HCT116 (cell line): ENCODE data around the gene UPP2. TPM values are rescaled to one million over a fixed set of nuclear protein-coding genes. Genes with fewer than 3 reads are reported as not detected.

Source experiments
- ATAC-seq: fragments of 200-7000 bp; cut with Tn5 transposase; 2 replicates; pipeline ENCODE4 v1.9.1; 2020; ENCODE audit warnings: mild to moderate bottlenecking, moderate library complexity
- BruUV-seq: library from RNA; stranded (reverse); fragments of 400-500 nt; replicated peaks from 2 replicates; lab custom pipeline; 2021; lab: Mats Ljungman, UMichigan
- CTCF ChIA-PET: fragments of 300-600 bp; sonication (Branson Sonifier 250); formaldehyde crosslinking; loops from one replicate; lab custom pipeline; 2021; ENCODE audit warnings: antibody characterized with exemption; lab: Charles Lee
- POLR2A ChIA-PET: fragments of 300-600, 350-600 bp; sonication (Branson Sonifier 250); formaldehyde crosslinking; loops from one replicate; lab custom pipeline; 2021; ENCODE audit warnings: antibody characterized with exemption; lab: Charles Lee
- RAD21 ChIA-PET, 2 experiments: fragments of 300-600 bp; sonication (Branson Sonifier 250); formaldehyde crosslinking; loops; one replicate each; lab custom pipeline; 2023; ENCODE audit warnings: low total read pairs in 2 of 2; ENCODE audit not compliant: uncharacterized antibody in 2 of 2, unreplicated experiment in 2 of 2, low non-redundant PET in 1 of 2; lab: Charles Lee
- DNase-seq: peaks from one replicate; pipeline ENCODE4 v3.0.0-alpha.2; 2010; ENCODE audit warnings: low read depth, low spot score
- H2AFZ ChIP-seq: fragments of 200-600 bp; shearing (Covaris generic), sonication (generic); 2 replicates; pipeline ENCODE4 v1.6.1; 2017; ENCODE audit warnings: low read depth, mixed run types, mixed read lengths, antibody characterized with exemption, low read length; ENCODE audit not compliant: poor library complexity, severe bottlenecking
- H3K27ac ChIP-seq: 2 replicates; pipeline ENCODE4 v1.5.1; 2012; ENCODE audit warnings: low read depth, low read length
- H3K27me3 ChIP-seq: fragments of 200-600 bp; sonication (generic); 2 replicates; pipeline ENCODE4 v1.6.1; 2016; ENCODE audit warnings: mixed run types, low read length, mixed read lengths; ENCODE audit not compliant: insufficient read depth
- H3K36me3 ChIP-seq, 2 experiments: fragments of 200-500 bp in 1 of 2; fragments of 200-600 bp in 1 of 2; sonication (Bioruptor generic) in 1 of 2; sonication (generic) in 1 of 2; 2 replicates each; pipeline versions ENCODE4 v1.5.1 to v1.6.1; 2014 to 2016; ENCODE audit warnings: low read length in 2 of 2, inconsistent platforms in 1 of 2, mixed read lengths in 1 of 2, mixed run types in 1 of 2; ENCODE audit not compliant: insufficient read depth in 2 of 2, control insufficient read depth in 1 of 2
- H3K4me1 ChIP-seq, 2 experiments: fragments of 200-600 bp in 1 of 2; sonication (generic) in 1 of 2; 2 replicates each; pipeline versions ENCODE4 v1.5.1 to v1.6.1; 2012 to 2017; ENCODE audit warnings: low read length in 2 of 2, inconsistent platforms in 1 of 2, mild to moderate bottlenecking in 1 of 2, mixed read lengths in 1 of 2, mixed run types in 1 of 2, moderate library complexity in 1 of 2; ENCODE audit not compliant: insufficient read depth in 2 of 2, control insufficient read depth in 1 of 2
- H3K4me2 ChIP-seq: fragments of 200-600 bp; sonication (generic); 2 replicates; pipeline ENCODE4 v1.6.1; 2017; ENCODE audit warnings: mixed run types, low read length, mixed read lengths
- H3K4me3 ChIP-seq, 2 experiments: fragments of 200-600 bp in 1 of 2; sonication (generic) in 1 of 2; replicated peaks in 1 of 2; 2 replicates each; pipeline ENCODE4 v1.5.1; 2011 to 2016; ENCODE audit warnings: low read length in 2 of 2, control low read depth in 1 of 2, low read depth in 1 of 2, mild to moderate bottlenecking in 1 of 2, mixed read lengths in 1 of 2, mixed run types in 1 of 2
- H3K79me2 ChIP-seq: fragments of 200-600 bp; sonication (generic); 2 replicates; pipeline ENCODE4 v1.6.1; 2017; ENCODE audit warnings: mild to moderate bottlenecking, mixed run types, low read length, moderate library complexity, mixed read lengths; ENCODE audit not compliant: insufficient read depth
- H3K9ac ChIP-seq: fragments of 200-600 bp; sonication (generic); 2 replicates; pipeline ENCODE4 v1.6.1; 2016; ENCODE audit warnings: low read length, mixed read lengths
- H3K9me2 ChIP-seq: fragments of 200-600 bp; sonication (generic), shearing (Covaris generic); 2 replicates; pipeline ENCODE4 v1.6.1; 2017; ENCODE audit warnings: mixed run types, mild to moderate bottlenecking, moderate library complexity; ENCODE audit not compliant: insufficient read depth
- H3K9me3 ChIP-seq, 2 experiments: fragments of 200-500 bp in 1 of 2; fragments of 200-600 bp in 1 of 2; sonication (Bioruptor generic) in 1 of 2; sonication (generic) in 1 of 2; 2 replicates each; pipeline ENCODE4 v1.6.1; 2014 to 2017; ENCODE audit warnings: low read length in 2 of 2, mixed read lengths in 2 of 2, inconsistent platforms in 1 of 2, low read depth in 1 of 2, mild to moderate bottlenecking in 1 of 2, mixed run types in 1 of 2, moderate library complexity in 1 of 2; ENCODE audit not compliant: control insufficient read depth in 1 of 2, insufficient read depth in 1 of 2
- H4K20me1 ChIP-seq: fragments of 200-600 bp; sonication (generic), shearing (Covaris generic); 2 replicates; pipeline ENCODE4 v1.6.1; 2017; ENCODE audit warnings: mixed run types, mild to moderate bottlenecking, moderate library complexity; ENCODE audit not compliant: insufficient read depth
- ATF3 ChIP-seq: IDR thresholded peaks from 2 replicates; pipeline ENCODE4 v1.6.1; 2012
- EGR1 ChIP-seq: IDR thresholded peaks from 2 replicates; pipeline ENCODE4 v1.6.1; 2012; ENCODE audit warnings: low read depth
- ELF1 ChIP-seq: IDR thresholded peaks from 2 replicates; pipeline ENCODE4 v1.6.1; 2012; ENCODE audit warnings: low read depth, borderline replicate concordance
- EZH2phosphoT487 ChIP-seq: fragments of 200-600 bp; IDR thresholded peaks from 2 replicates; pipeline ENCODE4 v1.6.1; 2018; ENCODE audit warnings: antibody characterized with exemption, borderline replicate concordance
- JUND ChIP-seq: IDR thresholded peaks from 2 replicates; pipeline ENCODE4 v1.6.1; 2012
- POLR2A ChIP-seq: IDR thresholded peaks from 2 replicates; pipeline ENCODE4 v1.7.0; 2011; ENCODE audit warnings: borderline replicate concordance; ENCODE audit not compliant: insufficient read depth, insufficient read length; ENCODE audit errors: extremely low read depth
- POLR2AphosphoS5 ChIP-seq: IDR thresholded peaks from 2 replicates; pipeline ENCODE4 v1.6.1; 2011; ENCODE audit warnings: mild to moderate bottlenecking, low read depth, low read length, moderate library complexity
- RAD21 ChIP-seq: IDR thresholded peaks from 2 replicates; pipeline ENCODE4 v1.6.1; 2012; ENCODE audit warnings: low read depth, mild to moderate bottlenecking
- REST ChIP-seq: IDR thresholded peaks from 2 replicates; pipeline ENCODE4 v1.6.1; 2012; ENCODE audit warnings: low read depth
- SRF ChIP-seq: IDR thresholded peaks from 2 replicates; pipeline ENCODE4 v1.6.1; 2012; ENCODE audit warnings: low read depth
- TCF7L2 ChIP-seq: IDR thresholded peaks from 2 replicates; pipeline ENCODE4 v1.7.0; 2011; ENCODE audit warnings: borderline replicate concordance, inconsistent platforms; ENCODE audit not compliant: insufficient read depth, insufficient read length; ENCODE audit errors: extremely low read depth
- YY1 ChIP-seq: IDR thresholded peaks from 2 replicates; pipeline ENCODE4 v1.6.1; 2011; ENCODE audit warnings: low read length, low read depth, moderate library complexity, mild to moderate bottlenecking; ENCODE audit not compliant: insufficient replicate concordance; ENCODE audit errors: extremely low read depth
- ZNF274 ChIP-seq: fragments of 200-500 bp; sonication (Bioruptor generic); IDR thresholded peaks from 2 replicates; pipeline ENCODE4 v1.6.1; 2014; ENCODE audit warnings: mild to moderate bottlenecking, low read depth, low read length, inconsistent platforms
- intact Hi-C: fragments of 100-400 bp; cut with micrococcal nuclease; formaldehyde crosslinking; loops from 2 replicates; pipeline ENCODE4 v1.10.0; 2022
- total RNA-seq: library from RNA; stranded (reverse); gene quantifications from one replicate; pipeline ENCODE4 v1.2.1, GENCODE V29; 2021; ENCODE audit not compliant: unreplicated experiment

UPP2 gene
- total RNA-seq, 1 experiment from 2014 or later: not detected

- H3K4me3 ChIP-seq: no peak overlapping the region
- no peak for TF ChIP-seq EGR1
- TF ChIP-seq YY1: no peak
- no peak for TF ChIP-seq TCF7L2
- TF ChIP-seq RAD21: no peak
- TF ChIP-seq REST: no peak
- no peak for TF ChIP-seq ELF1
- no peak for TF ChIP-seq JUND
- TF ChIP-seq EZH2phosphoT487: no peak
- TF ChIP-seq ZNF274: no peak
- TF ChIP-seq POLR2A: no peak
- TF ChIP-seq SRF: no peak
- TF ChIP-seq POLR2AphosphoS5: no peak
- TF ChIP-seq ATF3: no peak
- no TSS peak for BruUV-seq
- DNase-seq: no peak
- H3K36me3 ChIP-seq: no peaks in the 10 kb centered on the region
- H3K9me2 ChIP-seq: no peaks in the 10 kb centered on the region
- H3K9ac ChIP-seq: no peak overlapping the region
- no peak overlapping the region for H3K27ac ChIP-seq
- ChIA-PET CTCF (interaction anchor here (0.6 kb wide), 1 partner anchor 59 kb away, joined by 3 read pairs; no protein-coding TSS in a partner anchor), RAD21 (no interaction called here), POLR2A (no interaction called here)
- no peaks in the 10 kb centered on the region for H3K79me2 ChIP-seq
- H3K9me3 ChIP-seq: no peaks in the 10 kb centered on the region
- no peak overlapping the region for H2AFZ ChIP-seq
- no peak for ATAC-seq
- no peak overlapping the region for H3K4me2 ChIP-seq
- intact Hi-C loops: no loop called here
- H3K27me3 ChIP-seq: no peaks in the 10 kb centered on the region
- no peaks in the 10 kb centered on the region for H4K20me1 ChIP-seq
- no peaks in the 10 kb centered on the region for H3K4me1 ChIP-seq
These were observed 11.3 kb downstream of the UPP2 start for GRCh38 chr2:158112992-158113391.
